HG03521 (cell line): ENCODE results near the gene OR5A2.
"Not testable (repeated sequence)": the region's sequence is repeated elsewhere in the genome, so short reads cannot be mapped to it uniquely, and the experiment has no call there.

ENCODE experiments used
- ATAC-seq: cut with Tn5 transposase; IDR thresholded peaks from one replicate; pipeline ENCODE4 v1.9.1; 2021; ENCODE audit warnings: mild to moderate bottlenecking, moderate library complexity; ENCODE audit not compliant: unreplicated experiment

The OR5A2 gene

GRCh38 chr11:59426361-59427067 lies at the start of gene OR5A2:
Gene OR5A2 (minus strand): TSS chr11:59426413. CDS start chr11:59422953, 3,460 bp downstream.
- ATAC-seq = no peak

- no peak for ATAC-seq
These were observed 49.0 kb upstream of the OR5A2 start for GRCh38 chr11:59475176-59475575.

GRCh38 chr11:59473015-59473414 lies 46.8 kb upstream of the OR5A2 start, which contains the start of gene OR4D10:
Gene OR4D10 (plus strand): TSS chr11:59473315. CDS start chr11:59477430, 4,115 bp downstream.
- no peak for ATAC-seq

GRCh38 chr11:59463190-59463641 lies 37.0 kb upstream of the OR5A2 start:
- ATAC-seq = no peak

- no peak for ATAC-seq
These were observed 33.7 kb upstream of the OR5A2 start for GRCh38 chr11:59459916-59460315.

DNA sequence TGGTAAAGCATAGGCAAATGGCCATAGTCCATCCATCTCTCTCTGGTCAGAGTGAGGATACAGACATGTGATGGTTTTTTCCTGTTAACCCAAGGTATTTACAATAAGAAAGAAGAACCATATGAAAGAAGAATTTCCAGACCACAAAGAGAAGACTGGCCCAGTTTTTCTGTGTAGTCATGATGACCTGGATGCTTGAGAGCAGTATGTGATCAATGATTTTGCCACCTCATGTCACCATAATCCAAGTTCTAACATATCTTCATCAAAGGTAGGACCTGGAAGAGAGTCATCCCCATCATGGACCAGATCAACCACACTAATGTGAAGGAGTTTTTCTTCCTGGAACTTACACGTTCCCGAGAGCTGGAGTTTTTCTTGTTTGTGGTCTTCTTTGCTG lies 30.4 kb upstream of the OR5A2 start, which contains the start of gene OR4D6:
OR4D6 (plus strand) TSS at position 301 of the 400 bp plus-strand sequence; CDS start at position 301, 0 bp downstream.
- ATAC-seq = no peak

DNA sequence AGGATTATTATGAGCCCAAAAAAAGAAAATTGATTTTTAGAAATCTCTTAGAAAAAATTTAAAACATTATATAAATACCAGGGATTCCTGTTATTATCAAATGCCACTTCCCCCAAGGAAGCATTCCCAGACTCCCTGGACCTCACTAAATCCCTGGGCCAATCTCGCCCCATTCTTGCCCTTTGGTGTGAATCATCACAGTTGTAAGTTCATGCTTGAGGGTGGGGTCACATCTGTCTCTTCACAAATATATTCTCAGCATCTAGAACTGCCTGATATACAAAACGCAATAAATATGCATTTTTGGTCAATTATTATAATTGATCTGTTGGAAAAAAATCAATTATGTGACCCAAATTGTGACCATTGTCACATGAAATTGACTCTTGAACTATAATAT lies 22.3 kb upstream of the OR5A2 start:
- ATAC-seq = no peak

- ATAC-seq = not testable (repeated sequence)
These were observed 19.4 kb upstream of the OR5A2 start for GRCh38 chr11:59445624-59446023.

DNA sequence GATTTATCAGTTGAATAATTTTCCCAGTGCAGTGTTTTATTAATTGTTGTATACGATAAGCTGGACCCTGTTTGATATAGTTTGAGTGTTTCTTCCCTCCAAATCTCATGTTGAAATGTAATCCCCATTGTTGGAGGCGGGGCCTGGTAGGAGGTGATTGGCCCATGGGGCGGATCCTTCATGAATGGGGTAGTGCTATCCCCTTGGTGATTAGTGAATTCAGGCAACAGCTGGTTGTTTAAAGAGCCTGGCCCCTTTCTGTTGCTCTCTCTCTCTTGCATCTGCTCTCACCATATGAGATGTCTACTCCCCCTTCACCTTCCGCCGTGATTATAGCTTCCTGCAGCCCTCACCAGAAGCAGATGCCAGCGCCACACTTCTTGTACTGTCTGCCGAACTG lies 11.6 kb upstream of the OR5A2 start:
- ATAC-seq = no peak

GRCh38 chr11:59436169-59436568 lies 10.0 kb upstream of the OR5A2 start, which contains the start of gene OR5A1:
Gene OR5A1 (plus strand): TSS chr11:59436469. CDS start chr11:59443169, 6,700 bp downstream.
- no peak for ATAC-seq

DNA sequence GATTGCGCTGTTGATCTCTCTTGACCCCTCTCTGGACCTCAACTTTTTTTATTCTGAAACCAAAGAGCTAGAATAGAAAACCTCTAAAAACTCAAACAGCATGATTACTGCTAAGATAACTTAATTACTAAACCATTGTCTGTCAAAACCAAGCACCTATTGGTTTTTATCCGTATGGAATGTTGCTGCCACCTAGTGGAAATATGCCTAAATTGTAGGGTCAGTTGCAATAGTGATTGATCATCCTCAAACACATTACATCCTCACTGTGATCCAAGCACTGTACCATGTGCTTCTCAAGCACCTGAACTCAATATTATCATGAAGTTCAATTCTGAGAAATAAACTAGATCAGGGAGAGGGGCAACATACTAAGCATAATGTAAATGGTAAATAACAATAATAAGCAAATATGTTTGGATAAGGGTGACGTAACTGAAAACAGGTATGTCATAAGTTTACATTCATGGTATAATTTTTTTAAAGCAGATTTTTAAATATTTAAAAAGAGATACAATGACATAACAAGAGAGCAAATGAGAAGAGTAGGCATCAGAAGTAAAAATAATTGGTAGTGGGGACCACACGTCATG lies 3.8 kb upstream of the OR5A2 start:
- peak; percentile 81 for ATAC-seq

- no peak for ATAC-seq
These were observed 812 bp upstream of the OR5A2 start for GRCh38 chr11:59427068-59427382.

DNA sequence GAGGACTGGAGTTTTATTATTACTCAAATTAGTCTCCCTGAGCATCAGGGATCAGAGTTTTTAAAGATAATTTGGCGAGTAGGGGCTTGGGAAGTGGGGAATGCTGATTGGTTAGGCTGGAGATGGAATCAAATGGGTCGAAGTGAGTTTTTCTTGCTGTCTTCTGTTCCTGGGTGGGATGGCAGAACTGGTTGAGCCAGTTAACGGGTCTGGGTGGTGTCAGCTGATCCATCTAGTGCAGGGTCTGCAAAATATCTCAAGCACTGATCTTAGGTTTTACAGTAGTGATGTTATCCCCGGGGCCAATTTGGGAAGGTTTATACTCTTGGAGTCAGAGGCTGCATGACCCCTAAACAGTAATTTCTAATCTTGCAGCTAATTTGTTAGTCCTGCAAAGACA lies 1.1 kb downstream of the OR5A2 start:
- no peak for ATAC-seq

- ATAC-seq = no peak
These were observed 2.4 kb downstream of the OR5A2 start for GRCh38 chr11:59423835-59424234.

GRCh38 chr11:59418156-59418555 lies 8.1 kb downstream of the OR5A2 start:
- no peak for ATAC-seq

GRCh38 chr11:59417023-59417422 lies 9.2 kb downstream of the OR5A2 start:
- ATAC-seq = no peak

DNA sequence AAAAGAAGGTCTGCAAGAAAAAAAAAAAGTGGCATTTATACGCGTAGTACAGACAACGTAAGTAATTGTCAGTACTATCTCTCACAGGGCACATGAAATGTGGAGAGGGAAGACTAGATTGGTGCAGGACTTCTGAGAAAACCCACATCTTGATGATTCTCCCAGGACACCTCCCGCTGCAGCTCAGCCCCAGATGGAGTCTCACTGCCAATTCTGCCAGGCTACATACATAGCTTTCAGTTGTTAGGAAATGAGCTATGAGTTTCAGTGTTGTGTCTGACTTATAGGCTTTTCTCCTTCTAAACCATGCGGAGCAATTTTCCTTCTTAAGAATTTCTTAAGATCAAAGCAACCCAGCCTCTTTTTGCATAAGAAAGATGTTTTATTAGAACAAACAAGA lies 9.6 kb downstream of the OR5A2 start:
- ATAC-seq = no peak

GRCh38 chr11:59415111-59415510 lies 11.1 kb downstream of the OR5A2 start:
- ATAC-seq = no peak

- no peak for ATAC-seq
These were observed 12.6 kb downstream of the OR5A2 start for GRCh38 chr11:59413646-59414045.

- no peak for ATAC-seq
These were observed 22.7 kb downstream of the OR5A2 start for GRCh38 chr11:59403546-59403945.

DNA sequence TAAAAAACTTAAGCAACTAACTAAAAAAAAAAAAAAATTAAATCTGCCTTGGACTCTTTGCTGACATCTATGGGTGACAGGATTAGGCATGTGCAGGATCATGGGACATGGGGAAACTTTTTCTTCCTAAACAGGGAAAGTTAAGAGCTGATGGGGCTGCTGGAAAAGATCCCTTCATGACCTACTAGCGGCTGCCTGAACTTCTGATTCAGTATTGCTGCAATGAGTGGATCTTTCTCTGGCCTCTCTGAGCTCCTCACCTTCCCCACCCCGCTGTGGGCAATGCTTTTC lies 25.0 kb downstream of the OR5A2 start:
- no peak for ATAC-seq

DNA sequence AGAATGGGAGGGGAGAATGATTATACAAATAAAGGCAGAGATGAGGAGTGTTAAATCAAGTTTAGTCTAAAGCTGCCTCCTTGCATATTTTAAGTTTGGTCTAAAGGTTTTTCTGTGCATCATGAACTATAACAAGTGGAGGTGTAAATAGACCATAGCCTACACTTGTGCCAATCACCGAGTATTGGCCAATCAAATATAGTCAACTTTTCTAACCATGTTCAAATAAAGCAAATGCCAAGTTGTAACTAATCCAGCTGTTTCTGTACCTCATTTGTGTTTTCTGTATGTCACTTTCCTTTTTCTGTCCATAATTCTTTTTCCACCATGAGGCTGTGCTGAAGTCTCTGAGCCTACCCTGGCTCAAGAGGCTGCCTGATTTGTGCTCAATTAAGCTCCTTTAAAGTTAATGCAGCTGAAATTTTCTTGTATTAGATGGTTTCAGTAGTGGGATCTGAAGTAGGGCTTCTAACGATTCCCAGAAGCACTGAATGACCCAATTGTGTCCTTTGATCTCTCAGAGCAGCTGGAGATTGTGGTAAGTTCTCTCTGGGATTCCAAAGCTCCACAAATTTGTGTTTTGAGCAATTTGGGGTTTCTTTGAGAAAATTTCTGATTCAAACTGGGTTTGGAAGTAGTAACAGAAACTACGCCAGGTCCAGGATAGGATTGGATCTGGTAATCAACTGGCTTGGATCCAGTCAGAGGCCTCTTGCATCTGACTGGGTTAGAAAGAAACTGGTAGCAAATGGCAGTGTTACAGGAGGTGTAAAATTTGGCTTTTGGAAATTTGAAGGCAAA lies 25.6 kb downstream of the OR5A2 start:
- ATAC-seq = no peak
